NCI-H82 treated with DMSO at 0.1 percent for 48 hours (cell line): ENCODE data around the gene DIS3L2.

Source experiments
- DNase-seq: peaks from one replicate; lab custom pipeline; 2025; ENCODE audit not compliant: unreplicated experiment; lab: John Stamatoyannopoulos, UW

DIS3L2 gene

GRCh38 chr2:231961349-231962166 is at the start of gene DIS3L2:
DIS3L2 (plus strand) TSS chr2:231961713; CDS start chr2:232014928, 53,215 bp downstream.
- DNase-seq: peak; percentile 40

- DNase-seq: no peak
These were observed 47.3 kb upstream of the DIS3L2 start for GRCh38 chr2:231914077-231914690.

GRCh38 chr2:231917280-231918066 is 44.0 kb upstream of the DIS3L2 start:
- no peak for DNase-seq

GRCh38 chr2:231918501-231919330 is 42.8 kb upstream of the DIS3L2 start:
- no peak for DNase-seq

GRCh38 chr2:231919341-231920035 is 42.0 kb upstream of the DIS3L2 start:
- no peak for DNase-seq

GRCh38 chr2:231920366-231920765 is 41.1 kb upstream of the DIS3L2 start:
- no peak for DNase-seq

GRCh38 chr2:231920795-231921194 is 40.7 kb upstream of the DIS3L2 start:
- no peak for DNase-seq

- no peak for DNase-seq
These were observed 39.1 kb upstream of the DIS3L2 start for GRCh38 chr2:231922311-231923009.

GRCh38 chr2:231923010-231923344 is 38.5 kb upstream of the DIS3L2 start:
- no peak for DNase-seq

- DNase-seq: no peak
These were observed 37.3 kb upstream of the DIS3L2 start for GRCh38 chr2:231923951-231924888.

GRCh38 chr2:231924889-231925275 is 36.6 kb upstream of the DIS3L2 start:
- no peak for DNase-seq

GRCh38 chr2:231925303-231926179 is 36.0 kb upstream of the DIS3L2 start:
- peak; percentile 32 for DNase-seq

GRCh38 chr2:231926180-231926741 is 35.3 kb upstream of the DIS3L2 start, which contains the start of gene NPPC:
NPPC (minus strand) TSS chr2:231926396; CDS start chr2:231926249, 147 bp downstream.
- DNase-seq: peak; percentile 86

GRCh38 chr2:231926761-231927565 is 34.5 kb upstream of the DIS3L2 start:
- no peak for DNase-seq

GRCh38 chr2:231927566-231927890 is 34.0 kb upstream of the DIS3L2 start:
- DNase-seq: no peak

GRCh38 chr2:231928481-231928880 is 33.0 kb upstream of the DIS3L2 start:
- no peak for DNase-seq
